GM19025 (cell line): ENCODE results near the gene REC114.
"Not testable (repeated sequence)": the region's sequence is repeated elsewhere in the genome, so short reads cannot be mapped to it uniquely, and the experiment has no call there.

Experiments
- ATAC-seq: cut with Tn5 transposase; IDR thresholded peaks from one replicate; pipeline ENCODE4 v1.9.1; 2021; ENCODE audit warnings: mild to moderate bottlenecking, low read depth, moderate library complexity; ENCODE audit not compliant: unreplicated experiment

The REC114 gene, protein sequence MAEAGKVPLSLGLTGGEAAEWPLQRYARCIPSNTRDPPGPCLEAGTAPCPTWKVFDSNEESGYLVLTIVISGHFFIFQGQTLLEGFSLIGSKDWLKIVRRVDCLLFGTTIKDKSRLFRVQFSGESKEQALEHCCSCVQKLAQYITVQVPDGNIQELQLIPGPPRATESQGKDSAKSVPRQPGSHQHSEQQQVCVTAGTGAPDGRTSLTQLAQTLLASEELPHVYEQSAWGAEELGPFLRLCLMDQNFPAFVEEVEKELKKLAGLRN

DNA sequence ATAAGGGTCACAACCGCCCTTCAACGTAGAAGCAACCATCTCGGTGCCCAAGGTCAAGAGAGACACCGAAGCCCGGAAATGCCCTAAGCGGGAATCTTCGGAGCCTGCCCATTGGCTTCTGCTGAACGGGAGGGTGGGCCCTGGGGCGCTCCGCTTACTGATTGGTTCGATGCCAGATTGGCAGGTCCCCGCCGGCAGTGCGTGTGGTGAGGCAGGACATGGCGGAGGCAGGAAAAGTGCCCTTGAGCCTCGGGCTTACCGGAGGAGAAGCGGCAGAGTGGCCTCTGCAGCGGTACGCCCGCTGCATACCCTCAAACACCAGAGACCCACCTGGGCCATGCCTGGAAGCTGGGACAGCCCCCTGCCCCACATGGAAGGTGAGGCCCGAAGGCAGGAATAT lies at the start of gene REC114:
TSS of gene REC114 (plus strand) at position 197 of the 400 bp plus-strand sequence. CDS start at position 219, 22 bp downstream.
- no peak for ATAC-seq

DNA sequence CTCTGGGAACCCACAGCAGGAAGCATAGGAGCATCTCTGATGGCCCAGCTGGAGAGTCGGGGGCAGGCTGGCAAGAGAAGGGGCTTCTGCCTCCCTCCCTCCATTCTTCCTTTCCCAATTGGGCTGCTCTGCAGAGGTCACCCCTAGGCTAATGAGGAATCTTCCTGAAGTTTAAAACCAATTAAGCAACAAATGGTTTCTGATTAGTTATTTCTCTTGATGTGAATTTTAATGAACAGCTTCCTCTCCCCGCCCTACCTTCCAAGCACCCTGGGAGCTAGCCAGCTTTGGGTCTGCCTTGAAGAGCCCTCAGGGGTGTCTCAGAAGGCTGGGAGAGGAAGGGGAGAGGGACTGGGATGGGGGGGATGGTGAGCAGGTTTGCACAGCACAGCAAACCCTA lies 49.6 kb upstream of the REC114 start:
- ATAC-seq, result no peak

DNA sequence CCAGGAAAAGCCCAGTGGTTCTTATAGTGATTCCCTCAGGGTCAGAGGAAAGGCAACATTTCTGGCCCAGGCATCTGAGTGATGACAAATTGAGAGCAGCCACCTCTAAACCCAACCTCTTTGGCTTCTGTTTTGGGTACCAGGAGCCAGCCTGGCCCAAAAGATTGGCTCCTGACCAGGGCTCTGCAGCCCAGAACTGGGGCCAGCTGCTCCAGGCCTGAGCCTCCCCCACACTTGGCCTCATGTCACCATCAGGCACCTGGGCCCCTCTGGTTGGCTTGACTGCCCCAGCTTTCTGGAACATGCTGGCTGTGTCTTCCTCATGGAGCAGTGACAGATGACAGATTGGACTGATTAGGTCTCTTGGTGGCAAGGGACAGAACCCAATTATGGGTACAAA lies 48.2 kb upstream of the REC114 start:
- no peak for ATAC-seq

DNA sequence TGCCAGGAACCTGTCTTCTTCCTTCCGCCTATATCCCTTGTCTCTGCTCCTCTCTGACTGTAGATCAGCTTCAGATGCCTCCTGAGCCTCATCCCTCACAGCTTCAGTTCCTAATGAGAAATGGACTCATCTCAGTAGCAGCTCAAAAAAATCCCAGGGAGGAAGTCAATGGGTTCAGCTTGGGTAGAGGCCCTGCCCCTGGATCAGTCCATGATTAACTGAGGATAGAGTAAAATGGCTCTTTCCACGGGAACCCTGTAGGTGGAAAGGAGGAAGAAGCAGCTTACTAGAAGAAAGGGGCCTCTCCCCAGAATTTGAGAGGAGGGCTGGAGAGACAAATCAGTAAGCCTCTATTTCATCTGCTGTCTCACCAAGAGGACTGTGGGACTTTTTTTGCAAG lies 47.3 kb upstream of the REC114 start:
- no peak for ATAC-seq

DNA sequence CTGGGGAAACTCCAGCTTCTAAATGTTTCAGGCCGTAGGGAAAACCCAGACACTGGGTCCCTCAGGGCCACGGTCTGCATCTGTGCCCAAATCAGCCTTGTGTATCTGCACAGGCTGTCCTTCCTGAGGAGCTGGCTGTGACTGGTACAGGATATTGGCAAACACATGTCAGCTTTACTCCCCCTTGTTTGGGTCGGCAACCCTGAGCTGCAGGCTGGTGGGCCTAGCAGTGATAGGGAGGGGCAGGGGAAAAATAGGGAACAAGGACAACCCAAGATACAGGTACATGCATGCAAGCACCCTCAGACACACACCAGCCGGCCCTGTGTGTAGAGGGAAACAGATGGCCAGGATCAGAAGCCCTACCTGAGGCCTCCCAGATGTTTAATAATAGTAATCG lies 45.5 kb upstream of the REC114 start:
- ATAC-seq, result no peak

DNA sequence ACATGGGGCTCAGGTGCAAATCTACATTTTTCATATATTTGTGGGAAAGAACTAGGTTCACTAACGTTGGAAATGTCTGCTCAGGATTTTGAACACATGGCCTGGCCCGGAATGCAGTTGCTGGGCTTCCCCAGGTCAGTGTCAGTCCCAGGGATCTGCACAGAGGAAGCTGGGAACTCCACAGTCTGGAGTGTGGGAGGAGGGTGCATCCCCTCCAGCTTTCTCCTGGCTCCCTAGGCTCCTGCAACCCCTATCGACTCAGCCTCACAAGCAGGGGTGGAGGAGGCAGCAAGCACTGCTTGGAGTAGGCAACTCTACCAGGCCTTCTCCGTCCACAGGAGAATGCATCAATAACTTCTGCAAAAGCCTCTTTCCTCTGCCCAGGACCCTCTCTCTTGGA lies 44.1 kb upstream of the REC114 start:
- ATAC-seq, result no peak

DNA sequence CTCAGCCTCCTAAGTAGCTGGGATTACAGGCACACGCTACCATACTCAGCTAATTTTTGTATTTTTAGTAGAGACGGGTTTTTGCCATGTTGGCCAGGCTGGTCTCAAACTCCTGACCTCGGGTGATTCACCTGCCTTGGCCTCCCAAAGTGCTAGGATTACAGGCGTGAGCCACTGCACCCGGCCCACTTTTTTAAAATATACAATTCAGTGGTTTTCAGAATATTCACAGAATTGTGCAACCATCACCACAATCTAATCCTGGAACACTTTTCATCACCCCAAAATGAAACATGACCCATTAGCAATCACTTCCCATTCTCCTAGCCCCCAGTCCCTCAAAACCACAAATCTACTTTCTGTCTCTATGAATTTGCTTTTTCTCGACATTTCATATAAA lies 42.7 kb upstream of the REC114 start:
- not testable (repeated sequence) for ATAC-seq

DNA sequence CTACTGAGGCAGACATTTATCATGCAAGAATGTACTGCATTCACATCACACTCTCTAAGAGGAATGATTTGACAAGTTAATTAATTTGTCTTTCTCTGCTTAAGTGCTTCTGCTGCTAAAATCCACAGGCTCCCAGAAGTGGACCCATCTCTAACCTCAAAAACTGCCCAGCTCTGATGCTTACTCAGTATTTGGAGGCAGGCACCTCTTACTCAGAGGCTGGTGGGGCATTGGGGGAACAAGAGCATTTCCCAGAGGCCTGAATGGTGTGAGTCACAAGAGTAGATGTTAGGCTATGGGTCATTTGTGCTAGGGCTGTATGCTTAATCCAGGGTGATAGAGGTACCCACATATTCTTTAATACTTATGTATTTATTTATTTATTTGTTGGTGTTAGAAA lies 39.8 kb upstream of the REC114 start:
- no peak for ATAC-seq

DNA sequence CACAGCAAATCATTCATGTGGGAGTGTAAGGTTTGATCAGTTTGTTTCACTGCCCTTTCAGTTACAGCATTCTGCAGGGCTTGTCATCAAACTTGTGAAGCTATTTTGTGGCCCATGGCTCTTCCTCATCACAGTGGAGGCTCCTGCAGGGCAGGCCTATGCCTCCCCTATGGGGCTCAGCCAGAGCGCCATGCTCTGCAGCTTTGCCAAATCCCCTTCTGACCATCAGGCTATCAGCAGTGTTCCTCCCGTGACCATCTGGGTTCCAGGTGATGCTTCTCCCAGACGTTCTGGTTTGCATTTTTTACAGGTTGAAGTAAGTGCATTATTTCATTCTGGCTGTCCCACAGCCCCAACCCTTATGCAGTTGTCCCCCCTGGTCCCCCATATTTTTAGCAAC lies 28.1 kb upstream of the REC114 start:
- ATAC-seq, result no peak

DNA sequence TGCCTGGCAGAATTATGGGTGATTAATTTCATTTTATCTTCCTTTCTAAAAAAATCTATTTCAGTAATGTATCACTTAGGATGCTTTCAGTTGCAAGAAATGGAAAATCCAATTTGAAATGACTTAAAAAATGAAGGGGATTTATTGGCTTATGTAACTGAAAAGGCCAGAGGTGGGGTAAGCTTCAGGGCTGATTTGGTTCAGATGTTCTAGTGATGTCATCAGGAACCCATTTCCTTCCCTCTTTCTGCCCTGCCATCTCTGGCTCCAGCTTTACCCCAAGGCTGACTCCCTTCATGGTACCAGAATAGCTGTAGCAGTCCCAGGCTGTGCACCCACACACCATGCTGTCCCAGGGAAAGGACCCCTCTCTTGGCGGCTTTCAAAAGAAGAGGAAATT lies 18.5 kb upstream of the REC114 start:
- no peak for ATAC-seq

DNA sequence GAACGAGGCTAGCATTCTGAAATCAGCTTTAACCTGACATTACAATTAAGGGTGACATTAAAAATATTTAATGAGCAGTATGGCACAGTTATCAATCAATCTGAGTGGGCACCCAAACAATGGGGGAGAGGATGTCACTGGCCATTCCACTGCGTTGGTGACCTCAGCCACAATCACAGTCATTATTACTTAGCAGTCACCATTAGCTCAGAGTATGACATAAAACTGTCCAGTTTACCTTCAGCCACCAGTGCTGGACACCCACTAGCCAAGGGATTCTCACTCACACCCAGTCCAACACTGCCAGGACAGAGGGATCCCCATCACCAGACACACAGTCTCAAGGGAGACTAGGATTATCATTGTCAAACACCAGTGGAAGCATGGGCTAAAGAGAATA lies 17.5 kb upstream of the REC114 start:
- ATAC-seq, result no peak

DNA sequence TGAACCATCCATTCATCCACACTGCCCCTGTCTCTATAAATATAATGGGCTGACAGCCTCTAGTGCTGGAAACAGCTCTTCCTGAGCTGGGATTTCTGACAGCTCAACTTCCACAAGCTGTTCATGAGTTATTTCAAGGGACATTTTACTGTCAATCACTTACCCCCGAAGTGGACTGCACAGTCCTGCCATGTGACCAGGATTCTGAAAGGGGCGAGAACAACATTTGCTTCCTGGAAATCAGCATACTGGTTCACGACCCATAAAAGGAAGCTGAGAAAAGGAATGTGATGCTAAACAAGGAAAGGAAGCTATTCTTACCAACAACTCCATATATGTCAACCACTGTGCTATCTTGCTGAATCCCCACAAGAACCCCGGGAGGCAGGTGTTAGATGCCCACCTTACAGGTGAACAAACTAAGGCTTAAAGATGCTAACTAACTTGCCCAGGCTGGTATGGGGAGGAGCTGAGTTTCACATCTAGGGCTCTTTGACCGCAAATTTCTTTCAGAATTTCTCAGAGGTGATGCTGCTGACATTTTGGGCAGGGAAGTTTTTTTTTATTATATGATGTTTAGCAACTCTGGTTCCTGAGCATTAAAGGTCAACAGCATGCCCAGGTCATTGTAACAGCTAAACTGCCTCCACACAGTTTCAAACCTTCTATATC lies 16.5 kb upstream of the REC114 start:
- ATAC-seq, result no peak

DNA sequence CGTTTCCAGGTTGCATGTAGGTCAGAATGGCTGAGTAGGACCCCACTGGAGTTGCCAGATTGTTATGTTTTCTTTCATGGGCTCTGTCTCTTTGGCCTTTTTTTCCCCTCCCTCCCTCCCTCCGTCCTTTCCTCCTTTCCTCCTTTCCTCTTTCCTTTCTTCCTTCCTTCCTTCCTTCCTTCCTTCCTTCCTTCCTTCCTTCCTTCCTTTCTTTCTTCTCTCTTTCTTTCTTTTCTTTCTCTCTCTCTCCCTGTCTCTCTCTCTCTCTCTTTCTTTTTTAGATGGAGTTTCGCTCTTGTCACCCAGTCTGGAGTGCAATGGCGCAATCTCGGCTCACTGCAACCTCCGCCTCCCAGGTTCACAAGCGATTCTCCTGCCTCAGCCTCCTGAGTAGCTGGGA lies 11.6 kb upstream of the REC114 start:
- ATAC-seq, result not testable (repeated sequence)

DNA sequence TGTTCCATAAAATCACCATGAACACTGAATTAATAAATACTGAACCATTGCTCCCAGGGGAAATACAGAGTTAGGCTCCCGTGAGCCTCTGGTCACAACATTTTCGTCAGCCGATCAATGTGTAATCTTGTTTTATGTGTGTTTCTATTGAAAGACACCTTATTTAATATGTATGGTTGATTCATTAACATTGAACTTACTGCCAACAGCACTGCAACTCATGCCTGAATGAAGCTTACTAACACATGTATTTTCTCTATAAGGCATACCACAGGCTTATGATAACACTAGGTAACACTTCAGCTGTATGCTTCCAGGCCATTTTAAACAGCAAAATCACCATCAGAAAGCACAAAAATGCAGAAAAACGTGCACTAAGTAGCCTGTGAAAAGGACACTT lies 9.1 kb upstream of the REC114 start:
- ATAC-seq, result no peak

DNA sequence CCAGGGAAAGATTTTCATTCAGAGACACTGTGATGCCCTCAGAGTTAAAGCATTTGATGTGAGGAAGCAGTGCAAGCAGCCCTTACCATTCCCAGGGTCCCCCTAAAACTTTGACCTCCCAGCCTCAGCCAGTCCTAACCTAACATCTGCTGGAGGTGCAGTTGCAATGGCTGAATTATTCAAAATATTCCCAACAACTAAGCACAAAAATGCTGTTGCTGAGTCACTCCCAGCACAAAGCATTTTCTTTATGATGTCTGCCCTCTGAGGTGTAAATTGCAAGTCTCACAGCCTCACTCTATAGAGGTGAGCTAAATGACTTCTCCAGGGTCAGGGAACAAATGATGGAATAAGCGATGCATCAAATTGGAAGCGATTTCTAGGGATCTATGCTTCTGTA lies 6.4 kb upstream of the REC114 start:
- no peak for ATAC-seq

DNA sequence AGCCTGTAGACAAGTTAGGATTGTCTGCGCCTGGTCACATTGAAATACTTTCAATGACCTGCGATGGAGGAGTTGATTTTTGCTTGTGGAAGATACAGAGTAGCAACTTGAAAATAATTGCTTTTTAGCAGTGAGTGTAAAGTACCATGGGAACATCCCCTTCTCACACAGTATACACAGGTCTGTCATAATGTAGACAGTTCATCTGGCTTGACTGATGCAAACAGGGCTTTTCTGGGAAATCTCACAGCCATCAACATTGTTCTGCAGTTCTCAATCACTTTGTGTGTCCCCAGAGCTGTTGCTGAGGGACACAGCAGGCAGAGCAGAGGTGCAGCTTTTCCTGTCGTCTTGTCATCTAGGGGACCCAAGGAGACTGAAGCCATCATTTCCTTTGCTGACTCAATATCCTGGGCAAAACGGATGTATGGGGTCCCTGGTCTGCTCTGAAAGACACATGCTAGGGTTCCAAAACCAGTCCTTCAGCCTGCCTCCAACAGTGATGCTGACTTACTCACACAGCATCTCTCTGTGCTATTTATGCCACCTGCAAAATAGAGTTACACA lies 5.3 kb upstream of the REC114 start:
- ATAC-seq, result no peak

DNA sequence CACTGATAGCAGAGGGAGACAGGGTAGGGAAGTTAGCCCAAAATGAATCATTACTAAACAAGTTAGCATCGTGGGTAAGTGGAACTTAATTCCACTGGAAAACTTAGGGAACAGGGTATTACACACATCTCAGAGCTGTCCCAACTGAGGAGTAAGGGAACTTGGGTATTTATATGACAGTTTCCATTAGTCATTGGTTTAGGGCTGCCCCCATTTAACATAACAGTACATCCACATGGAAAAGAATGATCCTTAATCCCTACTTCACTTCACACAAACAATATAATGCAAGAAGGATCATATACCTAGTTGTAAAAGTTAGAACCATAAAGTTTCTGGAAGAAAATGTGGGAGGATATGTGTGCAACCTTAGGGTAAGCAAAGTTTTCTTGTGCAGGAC lies 4.3 kb upstream of the REC114 start:
- ATAC-seq, result no peak

DNA sequence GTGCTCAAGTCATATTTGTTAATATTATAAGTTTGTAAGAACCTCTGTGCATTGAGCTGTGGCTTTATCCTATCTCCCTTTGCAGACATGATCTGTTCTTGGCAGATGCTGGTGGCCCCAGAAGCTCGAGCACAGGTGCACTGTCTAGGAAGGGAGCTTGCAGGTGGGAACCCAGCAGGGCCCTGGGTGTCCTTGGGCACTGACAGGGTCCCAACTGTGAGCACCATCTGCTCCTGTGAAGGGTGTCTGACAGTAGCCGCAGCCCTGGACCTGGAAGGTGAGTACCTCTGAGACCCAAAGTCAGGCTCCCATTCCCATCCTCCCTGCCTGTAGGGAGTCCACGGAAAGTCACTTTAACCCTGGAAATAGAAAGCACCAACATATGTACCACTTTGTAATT lies 2.4 kb upstream of the REC114 start:
- no peak for ATAC-seq

DNA sequence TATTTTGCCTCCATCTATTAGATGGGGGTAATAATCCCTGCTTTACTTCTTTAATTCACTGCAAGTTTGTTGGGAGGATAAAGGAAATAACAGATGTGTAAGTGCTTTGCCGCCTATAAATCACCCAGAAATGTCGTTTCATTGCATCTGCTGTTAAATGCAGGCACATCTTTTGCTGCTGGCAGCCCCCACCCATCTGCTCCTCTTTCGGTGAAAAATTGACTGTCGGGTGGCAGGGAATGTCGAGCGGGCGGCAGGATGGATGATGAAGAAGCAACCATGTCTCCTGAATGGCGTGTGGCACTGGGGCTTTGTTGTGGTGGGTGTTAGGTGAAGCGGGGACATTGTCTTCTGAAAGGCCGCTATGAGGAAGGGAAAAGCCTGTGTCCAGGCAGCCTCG lies 543 bp upstream of the REC114 start:
- no peak for ATAC-seq

DNA sequence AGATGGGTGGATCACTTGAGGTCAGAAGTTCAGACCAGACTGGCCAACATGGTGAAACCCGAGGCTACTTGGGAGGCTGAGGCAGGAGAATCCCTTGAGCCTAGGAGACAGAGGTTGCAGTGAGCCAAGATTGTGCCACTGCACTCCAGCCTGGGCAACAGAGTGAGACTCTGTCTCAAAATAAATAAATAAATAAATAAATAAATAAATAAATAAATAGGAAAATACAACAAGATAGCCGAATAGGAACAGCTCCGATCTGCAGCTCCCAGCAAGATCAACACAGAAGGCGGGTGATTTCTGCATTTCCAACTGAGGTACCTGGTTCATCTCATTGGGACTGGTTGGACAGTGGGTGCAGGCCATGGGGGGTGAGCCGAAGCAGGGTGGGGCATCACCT lies 4.5 kb downstream of the REC114 start:
- ATAC-seq, result not testable (repeated sequence)

DNA sequence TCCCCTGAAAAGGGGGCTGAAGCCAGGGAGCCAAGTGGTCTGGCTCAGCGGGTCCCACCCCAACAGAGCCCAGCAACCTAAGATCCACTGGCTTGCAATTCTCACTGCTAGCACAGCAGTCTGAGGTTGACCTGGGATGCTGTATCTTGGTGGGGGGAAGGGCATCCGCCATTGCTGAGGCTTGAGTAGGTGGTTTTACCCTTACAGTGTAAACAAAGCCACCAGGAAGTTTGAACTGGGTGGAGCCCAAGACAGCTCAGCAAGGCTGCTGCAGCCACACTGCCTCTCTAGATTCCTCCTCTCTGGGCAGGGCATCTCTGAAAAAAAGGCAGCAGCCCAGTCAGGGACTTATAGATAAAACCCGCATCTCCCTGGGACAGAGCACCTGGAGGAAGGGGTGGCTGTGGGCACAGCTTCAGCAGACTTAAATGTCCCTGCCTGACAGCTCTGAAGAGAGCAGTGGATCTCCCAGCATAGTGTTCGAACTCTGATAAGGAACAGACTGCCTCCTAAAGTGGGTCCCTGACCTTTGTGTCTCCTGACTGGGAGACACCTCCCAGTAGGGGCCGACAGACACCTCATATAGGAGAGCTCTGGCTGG lies 5.3 kb downstream of the REC114 start:
- not testable (repeated sequence) for ATAC-seq

DNA sequence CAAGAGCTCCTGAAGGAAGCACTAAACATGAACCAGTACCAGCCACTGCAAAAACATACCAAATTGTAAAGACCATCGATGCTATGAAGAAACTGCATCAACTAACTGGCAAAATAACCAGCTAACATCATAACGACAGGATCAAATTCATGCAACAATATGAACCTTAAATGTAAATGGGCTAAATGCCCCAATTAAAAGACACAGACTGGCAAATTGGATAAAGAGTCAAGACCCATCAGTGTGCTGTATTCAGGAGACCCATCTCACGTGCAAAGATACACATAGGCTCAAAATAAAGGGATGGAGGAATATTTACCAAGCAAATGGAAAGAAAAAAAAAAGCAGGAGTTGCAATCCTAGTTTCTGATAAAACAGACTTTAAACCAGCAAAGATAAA lies 7.0 kb downstream of the REC114 start:
- ATAC-seq, result not testable (repeated sequence)
